ENCODE results near the gene PLA2G2D.

Gene PLA2G2D

GRCh38 chr1:20073256-20073655, 46.1 kb downstream of the PLA2G2D start:
- H4K20me1 ChIP-seq, result no peaks in the 10 kb centered on the region
- peaks cover 74% of the 10 kb centered on the region for H3K4me1 ChIP-seq
- H3K27me3 ChIP-seq, result no peaks in the 10 kb centered on the region
- no peak overlapping the region for H3K9ac ChIP-seq
- no peaks in the 10 kb centered on the region for H3K9me3 ChIP-seq
- TF ChIP-seq Cebpa-rat (IDR thresholded peaks at IDR 0.05), result no peak
- 0 out of 2 replicates have a peak overlapping the region, but pooled peaks have one; percentile 33 for H3K27ac ChIP-seq
- no peaks in the 10 kb centered on the region for H3K36me3 ChIP-seq
- H3K4me2 ChIP-seq, result peak overlapping the region; percentile 59
- no peak overlapping the region for H3K4me3 ChIP-seq

DNA sequence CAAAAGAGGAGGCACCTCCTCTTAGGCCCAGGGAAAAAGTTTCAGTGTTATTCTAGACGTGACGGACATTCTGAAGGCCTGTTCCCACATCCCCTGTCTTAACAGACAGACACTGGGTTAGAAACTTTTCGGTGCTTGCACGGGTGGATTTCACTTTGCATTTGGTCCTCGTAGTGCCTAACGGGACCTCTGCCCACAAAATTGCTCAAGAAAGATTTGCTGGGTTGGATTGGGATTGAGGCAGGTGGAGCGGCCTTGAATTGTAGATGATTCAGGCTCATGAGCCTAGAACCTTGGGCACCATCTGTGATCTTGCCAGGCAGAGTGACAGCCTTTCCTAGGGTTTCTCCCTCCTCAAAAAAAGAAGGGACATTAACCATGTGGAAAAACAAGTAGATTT, 46.6 kb downstream of the PLA2G2D start:
- H3K27me3 ChIP-seq, result no peaks in the 10 kb centered on the region
- peaks cover 69% of the 10 kb centered on the region for H3K4me1 ChIP-seq

GRCh38 chr1:20071416-20071815, 47.9 kb downstream of the PLA2G2D start:
- H3K4me3 ChIP-seq, result no peak overlapping the region
- H3K9ac ChIP-seq, result no peak overlapping the region
- no peak overlapping the region for H3K4me2 ChIP-seq
- H3K27me3 ChIP-seq, result no peaks in the 10 kb centered on the region
- H3K9me3 ChIP-seq, result no peaks in the 10 kb centered on the region
- no peak for TF ChIP-seq Cebpa-rat (IDR thresholded peaks at IDR 0.05)
- no peaks in the 10 kb centered on the region for H3K36me3 ChIP-seq
- peaks cover 55% of the 10 kb centered on the region for H3K4me1 ChIP-seq
- no peaks in the 10 kb centered on the region for H4K20me1 ChIP-seq
- H3K27ac ChIP-seq, result no peak overlapping the region

More for the DNA sequence above, 46.6 kb downstream of the PLA2G2D start:
- H3K4me2 ChIP-seq, result peak overlapping the region; percentile 59
- no peaks in the 10 kb centered on the region for H4K20me1 ChIP-seq
- TF ChIP-seq Cebpa-rat (IDR thresholded peaks at IDR 0.05), result no peak
- H3K9ac ChIP-seq, result 0 out of 2 replicates have a peak overlapping the region, but pooled peaks have one; percentile 26
- H3K27ac ChIP-seq, result 0 out of 2 replicates have a peak overlapping the region, but pooled peaks have one; percentile 33
- no peak overlapping the region for H3K4me3 ChIP-seq
- H3K36me3 ChIP-seq, result no peaks in the 10 kb centered on the region
- no peaks in the 10 kb centered on the region for H3K9me3 ChIP-seq

- Histone ChIP-seq H3K27ac (no peak overlapping the region), H3K4me1 (peaks cover 51% of the 10 kb centered on the region), H4K20me1 (no peaks in the 10 kb centered on the region), H3K36me3 (no peaks in the 10 kb centered on the region), H3K27me3 (no peaks in the 10 kb centered on the region), H3K9me3 (no peaks in the 10 kb centered on the region), H3K9ac (no peak overlapping the region), H3K4me3 (no peak overlapping the region), H3K4me2 (peak overlapping the region; percentile 53)
- no peak for TF ChIP-seq Cebpa-rat (IDR thresholded peaks at IDR 0.05)
Measured at GRCh38 chr1:20070357-20070756, 49.0 kb downstream of the PLA2G2D start.

- H3K9ac ChIP-seq, result no peak within 1 kb of the TSS
- H4K20me1 ChIP-seq, result no peaks in the 10 kb centered on the region
- no peaks in the 10 kb centered on the region for H3K9me3 ChIP-seq
- no peak for TF ChIP-seq Cebpa-rat (IDR thresholded peaks at IDR 0.05)
- H3K4me1 ChIP-seq, result peaks cover 47% of the 10 kb centered on the region
- no peaks in the 10 kb centered on the region for H3K27me3 ChIP-seq
- no peaks in the 10 kb centered on the region for H3K36me3 ChIP-seq
- H3K27ac ChIP-seq, result no peak within 1 kb of the TSS
- H3K4me2 ChIP-seq, result peak within 1 kb of the TSS; percentile 53
- H3K4me3 ChIP-seq, result no peak within 1 kb of the TSS
Measured at GRCh38 chr1:20069874-20070273, 49.5 kb downstream of the PLA2G2D start, which contains the start of gene PLA2G5. Gene PLA2G5 (plus strand): TSS chr1:20070194. CDS start chr1:20084831, 14,637 bp downstream.

- TF ChIP-seq Cebpa-rat (IDR thresholded peaks at IDR 0.05), result no peak
- H3K27me3 ChIP-seq, result no peaks in the 10 kb centered on the region
- no peak overlapping the region for H3K4me3 ChIP-seq
- H3K36me3 ChIP-seq, result no peaks in the 10 kb centered on the region
- no peak overlapping the region for H3K27ac ChIP-seq
- no peaks in the 10 kb centered on the region for H3K9me3 ChIP-seq
- H4K20me1 ChIP-seq, result no peaks in the 10 kb centered on the region
- H3K4me1 ChIP-seq, result peaks cover 35% of the 10 kb centered on the region
- no peak overlapping the region for H3K9ac ChIP-seq
- no peak overlapping the region for H3K4me2 ChIP-seq
Measured at GRCh38 chr1:20068722-20069121, 50.6 kb downstream of the PLA2G2D start.

DNA sequence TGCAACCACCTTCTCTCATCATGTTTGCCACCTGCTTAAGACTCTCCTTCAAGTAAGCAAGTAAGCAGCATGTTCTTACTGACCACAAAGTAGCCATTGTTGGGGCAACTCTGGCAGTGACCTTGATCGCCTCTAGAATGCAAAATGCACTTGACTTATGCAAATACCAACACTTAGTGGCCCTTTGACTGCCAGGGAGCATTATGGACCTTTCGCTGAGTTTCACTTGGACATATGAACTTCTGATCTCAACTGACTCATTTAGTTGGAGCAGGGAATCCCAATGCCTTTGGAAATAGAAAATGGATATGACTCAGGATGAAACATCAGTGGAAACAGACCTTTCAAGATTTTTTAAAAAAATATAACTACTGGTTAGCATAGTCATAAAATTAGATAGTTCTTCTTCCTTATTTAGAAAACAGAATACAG, 55.5 kb downstream of the PLA2G2D start:
- Histone ChIP-seq H3K4me2 (no peak overlapping the region), H3K4me1 (peaks cover 22% of the 10 kb centered on the region)

More for the DNA sequence above, 55.5 kb downstream of the PLA2G2D start:
- H3K4me3 ChIP-seq, result no peak overlapping the region
- H3K9me3 ChIP-seq, result no peaks in the 10 kb centered on the region
- H3K27me3 ChIP-seq, result no peaks in the 10 kb centered on the region
- no peak for TF ChIP-seq Cebpa-rat (IDR thresholded peaks at IDR 0.05)
- H3K9ac ChIP-seq, result no peak overlapping the region
- H3K27ac ChIP-seq, result no peak overlapping the region
- no peaks in the 10 kb centered on the region for H3K36me3 ChIP-seq
- H4K20me1 ChIP-seq, result no peaks in the 10 kb centered on the region
